GM19395 (cell line): ENCODE measurements around the gene FGFBP2.

ENCODE experiments used
- ATAC-seq: cut with Tn5 transposase; IDR thresholded peaks from one replicate; pipeline ENCODE4 v1.9.1; 2021; ENCODE audit warnings: mild to moderate bottlenecking, moderate library complexity; ENCODE audit not compliant: unreplicated experiment

Gene FGFBP2, protein sequence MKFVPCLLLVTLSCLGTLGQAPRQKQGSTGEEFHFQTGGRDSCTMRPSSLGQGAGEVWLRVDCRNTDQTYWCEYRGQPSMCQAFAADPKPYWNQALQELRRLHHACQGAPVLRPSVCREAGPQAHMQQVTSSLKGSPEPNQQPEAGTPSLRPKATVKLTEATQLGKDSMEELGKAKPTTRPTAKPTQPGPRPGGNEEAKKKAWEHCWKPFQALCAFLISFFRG

DNA sequence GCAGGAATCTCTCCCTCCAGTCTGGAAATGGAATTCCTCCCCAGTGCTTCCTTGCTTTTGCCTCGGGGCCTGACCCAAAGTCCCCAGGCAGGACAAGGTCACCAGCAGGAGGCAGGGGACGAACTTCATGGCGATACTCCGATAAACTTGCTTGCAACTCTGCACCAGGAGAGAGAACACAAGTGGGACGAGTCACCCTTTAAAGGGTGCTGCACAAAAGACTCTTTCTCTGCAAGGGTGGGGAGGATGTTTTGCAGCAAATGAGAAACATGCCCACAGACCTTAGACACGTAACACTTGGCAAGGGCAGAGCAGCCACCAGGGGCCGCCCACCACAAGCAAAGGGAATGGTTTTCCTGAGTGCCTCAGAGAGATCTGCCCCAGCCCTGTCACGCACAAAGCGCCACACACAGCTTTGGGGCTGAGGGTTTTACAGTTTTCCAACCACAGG lies at the start of gene FGFBP2:
Gene FGFBP2, minus strand, starts transcription at position 175 of the 451 bp plus-strand sequence. Its CDS starts 46 bp downstream, at position 129.
- ATAC-seq = peak; percentile 52

DNA sequence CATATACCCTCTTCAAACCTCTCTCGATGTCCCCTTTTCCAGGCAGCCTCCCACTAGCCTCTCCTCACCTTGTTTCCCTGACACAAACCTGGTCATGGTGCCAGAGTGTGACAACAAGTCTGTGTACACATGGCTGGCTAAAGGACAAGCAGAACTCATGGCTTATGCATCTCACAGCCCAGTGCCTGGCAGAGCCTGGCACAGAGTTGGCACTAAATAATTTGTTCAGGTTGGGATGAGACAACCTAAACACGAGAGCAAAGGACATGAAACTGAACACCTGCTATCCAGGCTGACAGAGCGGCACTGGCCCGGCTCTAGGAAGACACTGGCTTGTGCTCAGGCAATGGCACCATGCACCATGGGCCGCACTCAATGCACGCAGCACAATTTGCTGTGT lies 48.2 kb upstream of the FGFBP2 start:
- ATAC-seq = no peak

DNA sequence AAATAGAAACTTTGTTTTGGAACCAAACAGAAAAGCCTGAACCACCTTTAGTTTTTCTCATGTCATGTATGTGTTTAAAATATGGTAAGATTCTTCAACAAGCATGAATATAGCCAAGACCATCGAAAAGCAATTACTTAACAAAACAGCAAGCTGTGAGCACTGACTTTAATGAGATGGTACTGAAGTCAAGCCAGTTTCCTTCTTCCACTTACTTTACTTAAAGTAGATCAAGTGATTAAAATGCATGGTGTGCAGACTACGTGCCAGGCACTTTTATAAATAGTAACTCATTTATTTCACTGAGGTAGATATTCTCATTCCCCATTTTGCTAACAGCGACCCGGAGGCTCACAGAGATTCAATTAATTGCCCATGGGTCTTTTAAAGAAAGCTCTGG lies 46.2 kb upstream of the FGFBP2 start:
- ATAC-seq = no peak

DNA sequence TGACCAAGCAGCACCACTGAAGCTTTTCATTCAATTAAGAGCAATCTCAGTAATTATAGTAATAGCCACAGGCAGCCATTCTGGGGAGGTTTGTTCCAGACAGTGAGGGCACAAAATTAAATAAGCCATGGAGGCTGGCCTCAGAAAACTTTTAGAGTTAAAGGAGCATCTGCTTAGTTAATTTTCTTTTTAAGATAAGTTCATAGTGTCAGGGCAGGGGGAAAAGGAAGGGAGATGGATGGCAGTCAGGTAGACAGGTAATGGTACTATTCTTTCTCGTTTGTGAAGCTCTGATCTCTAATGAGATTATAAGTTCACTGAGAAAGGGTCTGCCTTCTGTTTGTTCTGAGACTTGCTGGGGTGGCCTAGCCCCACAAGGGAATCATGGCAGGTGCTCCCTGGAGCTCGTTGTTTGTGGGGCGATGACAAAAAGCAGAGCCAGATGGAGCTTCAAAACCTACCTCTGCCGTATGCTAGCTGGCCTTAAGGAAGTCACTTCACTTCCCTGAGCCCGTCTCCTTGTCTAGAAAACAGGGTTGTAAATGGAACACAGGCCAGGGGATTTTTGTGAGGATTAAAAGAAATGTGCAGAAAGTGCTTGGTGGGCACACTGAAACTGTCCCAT lies 44.6 kb upstream of the FGFBP2 start:
- ATAC-seq = no peak

DNA sequence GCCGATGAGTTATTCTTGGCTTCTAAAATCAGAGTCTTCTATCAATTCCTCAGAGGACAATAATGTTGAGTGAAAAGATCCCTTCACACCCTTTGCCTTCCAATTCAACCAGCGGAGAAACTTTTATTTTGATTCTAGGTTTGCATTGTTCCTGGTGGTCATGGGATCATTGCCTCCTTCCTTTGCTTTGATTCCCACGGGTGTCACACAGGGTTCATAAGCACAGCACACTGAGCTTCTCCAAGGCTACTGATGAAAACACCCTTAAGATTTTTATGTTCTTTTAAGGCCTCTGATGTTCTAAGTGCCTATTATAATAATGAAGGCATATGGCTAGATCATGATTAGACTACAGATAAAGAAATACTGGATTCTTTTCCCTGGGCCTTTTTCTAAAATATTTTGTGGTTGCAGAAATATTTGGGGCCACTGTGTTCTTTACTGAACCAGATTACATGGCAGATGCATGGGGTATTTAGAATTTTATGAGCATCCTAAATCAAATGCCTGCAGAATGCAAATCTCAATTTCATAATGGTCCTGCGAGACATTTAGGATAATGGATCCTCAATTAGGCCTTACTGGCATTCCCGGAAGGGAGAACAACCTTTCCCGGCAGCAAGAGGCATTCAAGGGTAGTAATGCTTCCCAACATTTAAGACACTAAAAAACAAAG lies 43.9 kb upstream of the FGFBP2 start:
- ATAC-seq = no peak

DNA sequence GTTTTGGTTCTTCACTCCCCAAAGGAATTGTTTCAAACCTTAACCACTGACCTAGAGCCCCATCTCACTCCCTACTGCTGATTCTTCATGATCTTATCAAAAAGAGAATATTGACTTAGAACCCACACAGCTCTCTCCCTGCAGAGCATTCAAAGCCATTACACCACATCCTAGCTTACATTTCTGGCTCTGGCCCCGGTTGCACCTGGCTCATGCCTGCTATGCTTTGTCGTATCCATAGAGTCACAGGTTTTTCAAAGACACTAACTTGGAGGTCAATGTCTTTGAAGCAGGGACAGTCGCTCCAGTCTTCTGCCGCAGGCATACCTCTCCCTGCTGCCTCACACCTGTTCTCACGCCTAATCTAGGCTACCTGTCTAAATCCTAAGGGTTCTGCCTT lies 42.7 kb upstream of the FGFBP2 start:
- no peak for ATAC-seq

DNA sequence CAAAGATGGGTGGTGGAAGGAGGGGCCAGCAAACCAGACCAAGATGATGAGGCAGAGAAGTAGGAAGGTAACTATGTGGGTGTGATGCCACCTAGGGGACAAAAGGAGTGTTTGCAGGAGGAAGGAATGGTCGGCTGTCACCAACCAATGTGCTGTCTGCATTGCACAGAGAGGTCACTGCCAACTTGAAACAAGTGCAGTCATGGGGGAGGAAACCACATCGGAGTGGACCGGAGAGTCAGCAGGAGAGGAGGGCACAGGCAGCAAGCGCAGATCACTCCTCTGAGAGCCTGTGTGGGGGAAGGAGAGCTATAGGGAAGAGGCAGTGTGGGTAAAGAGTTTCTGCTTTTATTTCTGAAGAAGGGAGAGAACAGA lies 38.5 kb upstream of the FGFBP2 start:
- ATAC-seq = peak; percentile 95

DNA sequence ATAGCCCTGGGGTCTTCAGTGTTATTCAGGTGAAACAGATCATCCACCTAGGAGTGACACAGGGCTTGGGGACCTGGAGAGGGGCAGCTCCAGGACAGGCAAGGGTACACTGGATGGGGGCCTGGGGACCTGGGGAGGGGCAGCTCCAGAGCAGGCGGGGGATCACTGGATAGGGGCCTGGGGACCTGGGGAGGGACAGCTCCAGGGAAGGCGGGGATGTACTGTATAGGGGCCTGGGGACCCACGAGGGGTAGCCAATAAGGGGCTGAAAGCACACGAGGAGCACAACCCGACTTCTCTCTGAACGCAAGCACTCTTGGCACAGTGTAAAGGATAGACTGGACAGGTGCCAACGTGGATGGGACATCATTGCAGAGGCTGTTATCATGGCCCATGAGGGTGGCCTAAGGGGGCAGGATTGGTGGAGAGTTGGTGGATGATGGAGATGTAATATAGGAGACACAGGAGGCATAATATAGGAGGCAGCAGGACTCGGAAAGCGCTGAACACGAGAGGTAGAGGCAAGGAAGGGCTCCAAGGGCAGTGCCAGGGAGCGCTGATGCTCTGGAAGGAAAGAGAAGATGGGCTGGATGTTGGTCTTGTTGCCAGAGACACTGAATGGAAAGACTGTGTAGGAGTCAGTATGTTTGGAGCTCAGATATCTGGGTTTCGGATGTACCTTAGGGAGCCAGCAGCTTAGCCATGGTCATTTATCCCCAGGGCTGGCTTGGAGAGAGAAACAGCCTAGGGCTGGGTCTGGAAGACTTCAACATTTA lies 37.9 kb upstream of the FGFBP2 start:
- peak; percentile 15 for ATAC-seq

DNA sequence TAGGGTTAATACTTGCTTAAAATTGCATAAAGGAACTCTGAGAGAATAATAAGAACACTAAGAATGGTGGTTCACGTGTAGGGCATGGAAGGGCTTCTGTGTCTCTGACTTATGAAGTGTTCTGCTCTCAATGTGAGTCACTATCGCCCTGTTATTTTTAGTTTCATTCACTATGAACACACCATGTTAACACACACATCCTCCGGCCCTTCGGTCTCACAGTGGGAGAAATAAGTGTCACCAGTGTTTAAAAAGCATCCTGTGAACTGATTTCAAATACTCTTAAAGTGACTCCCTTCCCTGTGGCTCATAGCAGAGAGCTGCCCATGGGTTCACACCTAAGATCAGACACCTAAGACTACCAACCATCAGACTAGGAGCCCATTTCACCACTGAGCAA lies 33.8 kb upstream of the FGFBP2 start:
- no peak for ATAC-seq

DNA sequence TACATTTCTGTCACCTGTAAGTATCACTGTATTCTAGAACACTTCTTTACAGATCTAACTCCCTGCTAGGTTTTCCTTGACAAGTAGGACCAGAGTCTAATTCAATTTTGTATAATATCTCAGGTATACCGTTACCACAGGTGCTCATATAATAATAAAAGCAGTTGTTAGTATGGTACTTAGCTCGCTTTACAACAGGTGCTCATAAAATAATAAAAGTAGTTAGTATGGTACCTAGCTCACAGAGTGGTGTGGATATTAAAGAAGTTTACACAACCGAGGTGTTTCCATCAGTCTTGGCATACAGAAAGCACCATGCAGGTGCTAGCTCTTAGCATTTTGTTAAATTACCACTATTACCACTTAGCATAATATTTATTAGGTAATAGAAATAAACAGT lies 32.9 kb upstream of the FGFBP2 start:
- ATAC-seq = no peak

DNA sequence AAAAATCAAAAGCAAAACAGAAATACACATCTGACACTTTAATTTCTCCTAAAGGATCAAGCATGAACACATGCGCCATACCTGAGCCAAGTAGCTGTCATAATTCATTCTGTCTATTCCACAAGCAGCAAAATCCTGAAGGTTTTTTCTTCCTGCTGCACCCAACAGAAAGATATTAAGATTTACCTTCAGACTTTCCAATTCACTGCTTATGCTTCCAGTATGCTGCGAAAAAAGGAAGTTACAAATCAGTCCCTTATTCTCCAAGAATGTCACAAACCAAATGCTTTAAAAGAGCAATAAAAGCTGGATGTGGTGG lies 29.2 kb upstream of the FGFBP2 start:
- ATAC-seq = no peak

DNA sequence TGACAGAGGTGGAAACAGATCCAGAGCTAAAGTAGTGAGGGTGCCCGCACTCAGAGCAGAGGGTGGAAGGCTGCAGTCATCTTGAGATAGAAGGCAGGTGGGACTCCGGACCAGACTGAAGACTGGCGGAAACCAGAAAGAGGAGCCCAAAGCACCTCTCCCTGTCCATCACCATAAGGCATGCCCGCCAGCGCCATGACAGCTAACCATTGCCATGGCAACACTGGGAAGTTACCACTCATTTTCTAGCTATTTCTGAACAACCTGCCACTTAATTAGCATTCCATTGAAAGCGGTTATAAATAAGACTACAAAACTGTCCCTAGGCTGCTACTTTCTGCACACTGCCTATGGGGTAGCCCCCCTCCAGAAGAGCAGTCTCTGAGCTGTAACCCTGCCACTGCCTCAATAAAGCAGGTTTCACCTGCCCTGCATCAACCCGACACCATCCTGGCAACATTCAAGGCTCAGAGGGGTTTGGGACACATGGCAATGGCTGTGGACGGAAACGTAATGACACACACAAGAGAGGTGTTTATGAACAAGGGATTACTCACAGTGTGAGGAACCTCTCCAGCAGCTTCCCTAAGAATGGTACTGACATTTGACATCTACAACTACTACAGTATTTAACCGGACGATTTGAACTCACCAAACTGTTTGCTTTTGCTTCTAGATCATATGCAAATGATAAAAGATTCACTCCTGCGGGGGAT lies 27.8 kb upstream of the FGFBP2 start:
- ATAC-seq = no peak

DNA sequence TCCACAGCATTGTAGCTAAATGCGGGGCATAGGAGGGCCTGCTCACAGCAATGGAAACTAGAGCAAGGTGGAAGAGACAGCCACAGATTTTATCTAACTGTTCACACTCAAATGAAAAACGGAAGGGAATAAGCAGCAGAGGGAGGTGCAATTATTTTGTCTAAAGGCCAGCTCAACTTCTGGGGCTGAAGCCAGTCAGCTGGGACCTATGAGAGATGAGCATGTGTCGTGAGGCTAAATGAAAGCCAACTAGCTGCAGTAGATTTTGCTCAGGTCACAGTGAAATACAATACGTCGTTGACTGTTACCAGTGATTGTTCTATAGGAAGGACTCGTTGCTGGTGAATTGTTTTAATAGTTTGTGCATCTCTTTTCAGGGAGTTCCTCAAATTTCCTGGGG lies 26.4 kb upstream of the FGFBP2 start:
- ATAC-seq = no peak

DNA sequence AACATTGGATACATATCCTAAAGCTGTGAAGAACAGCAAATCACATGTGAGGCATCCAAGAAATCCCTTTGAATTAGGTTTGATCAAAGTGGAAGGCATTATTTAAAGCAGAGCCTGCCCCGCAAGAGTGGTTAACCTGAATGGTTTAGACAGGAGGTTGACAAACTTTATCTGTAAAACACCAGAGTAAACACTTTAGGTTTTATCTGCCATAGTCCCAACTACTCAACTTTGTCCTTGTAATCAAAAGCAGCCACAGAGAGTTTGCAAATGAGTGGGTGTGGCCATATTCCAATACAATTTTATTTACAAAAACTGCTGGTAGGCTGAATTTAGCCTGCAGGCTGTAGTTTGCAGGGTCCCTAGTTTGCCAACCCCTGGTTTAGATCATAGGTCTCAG lies 25.2 kb upstream of the FGFBP2 start:
- no peak for ATAC-seq

DNA sequence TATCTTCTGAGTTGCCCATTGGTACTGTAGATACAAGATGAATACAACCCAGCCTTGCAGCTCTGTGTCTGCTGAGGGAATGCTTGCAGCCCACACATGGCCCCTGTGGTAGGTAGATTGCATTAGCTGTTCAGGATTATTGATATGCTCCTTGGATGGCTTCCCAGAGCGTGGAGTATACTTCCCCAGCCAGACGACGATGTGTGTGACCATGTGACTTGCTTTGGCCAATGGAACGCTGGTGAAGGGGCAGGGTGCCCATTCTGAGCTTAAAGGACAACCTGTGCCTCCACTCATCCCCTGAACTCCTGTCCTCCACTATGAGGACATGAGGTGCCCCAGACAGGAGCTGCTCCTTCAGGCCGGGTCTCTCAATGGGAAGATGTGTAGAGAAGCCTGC lies 23.9 kb upstream of the FGFBP2 start:
- ATAC-seq = no peak

DNA sequence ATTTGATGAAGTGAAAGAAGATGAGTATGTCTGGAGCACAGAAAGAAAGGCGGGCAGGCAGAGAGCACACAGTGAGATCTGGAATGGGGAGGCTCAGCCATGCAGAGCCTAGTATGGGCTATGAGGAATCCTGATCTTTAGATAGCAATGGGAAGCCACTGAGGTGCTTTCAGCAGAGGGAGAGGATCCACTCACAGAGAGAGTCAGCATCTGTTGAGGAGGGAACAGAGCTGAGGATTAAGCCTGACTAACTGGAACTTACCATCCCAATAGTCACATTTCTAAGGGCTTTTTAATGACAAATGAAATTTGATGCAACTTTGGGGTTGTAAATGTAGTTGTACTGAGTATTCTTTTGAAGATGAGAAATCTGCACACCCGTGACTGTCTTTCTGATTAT lies 20.6 kb upstream of the FGFBP2 start:
- ATAC-seq = no peak

DNA sequence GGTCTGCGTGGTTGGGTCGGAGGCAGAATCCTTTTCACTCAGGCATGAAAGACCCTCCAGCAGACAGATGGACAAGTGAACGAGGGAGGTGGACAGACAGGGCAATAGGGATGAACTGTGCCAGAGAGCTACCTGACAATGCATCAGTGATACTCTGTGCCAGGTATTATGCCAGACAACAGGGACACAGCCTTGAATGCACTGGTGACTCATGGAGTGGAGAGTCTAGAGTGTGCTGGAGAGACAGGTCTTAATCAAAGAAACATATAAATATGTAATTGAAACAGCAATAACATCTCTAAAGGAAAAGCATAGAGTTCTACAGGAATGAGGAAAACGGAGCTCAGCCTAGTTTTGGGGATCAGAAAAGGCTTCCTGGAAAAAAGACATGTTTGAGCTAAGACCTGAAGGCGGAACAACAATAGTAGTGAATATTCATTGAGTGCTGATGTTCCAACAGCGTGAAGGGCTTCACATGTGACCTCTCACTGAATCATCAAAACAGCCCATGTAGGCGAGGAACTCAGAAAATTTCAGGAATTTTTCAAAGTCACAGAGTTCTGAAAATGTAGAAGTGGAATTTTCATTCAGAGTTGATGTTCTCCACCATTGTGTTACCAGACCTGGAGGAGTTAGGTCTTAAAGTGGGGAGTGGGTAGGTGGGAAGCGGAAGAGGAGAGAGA lies 20.0 kb upstream of the FGFBP2 start:
- no peak for ATAC-seq

DNA sequence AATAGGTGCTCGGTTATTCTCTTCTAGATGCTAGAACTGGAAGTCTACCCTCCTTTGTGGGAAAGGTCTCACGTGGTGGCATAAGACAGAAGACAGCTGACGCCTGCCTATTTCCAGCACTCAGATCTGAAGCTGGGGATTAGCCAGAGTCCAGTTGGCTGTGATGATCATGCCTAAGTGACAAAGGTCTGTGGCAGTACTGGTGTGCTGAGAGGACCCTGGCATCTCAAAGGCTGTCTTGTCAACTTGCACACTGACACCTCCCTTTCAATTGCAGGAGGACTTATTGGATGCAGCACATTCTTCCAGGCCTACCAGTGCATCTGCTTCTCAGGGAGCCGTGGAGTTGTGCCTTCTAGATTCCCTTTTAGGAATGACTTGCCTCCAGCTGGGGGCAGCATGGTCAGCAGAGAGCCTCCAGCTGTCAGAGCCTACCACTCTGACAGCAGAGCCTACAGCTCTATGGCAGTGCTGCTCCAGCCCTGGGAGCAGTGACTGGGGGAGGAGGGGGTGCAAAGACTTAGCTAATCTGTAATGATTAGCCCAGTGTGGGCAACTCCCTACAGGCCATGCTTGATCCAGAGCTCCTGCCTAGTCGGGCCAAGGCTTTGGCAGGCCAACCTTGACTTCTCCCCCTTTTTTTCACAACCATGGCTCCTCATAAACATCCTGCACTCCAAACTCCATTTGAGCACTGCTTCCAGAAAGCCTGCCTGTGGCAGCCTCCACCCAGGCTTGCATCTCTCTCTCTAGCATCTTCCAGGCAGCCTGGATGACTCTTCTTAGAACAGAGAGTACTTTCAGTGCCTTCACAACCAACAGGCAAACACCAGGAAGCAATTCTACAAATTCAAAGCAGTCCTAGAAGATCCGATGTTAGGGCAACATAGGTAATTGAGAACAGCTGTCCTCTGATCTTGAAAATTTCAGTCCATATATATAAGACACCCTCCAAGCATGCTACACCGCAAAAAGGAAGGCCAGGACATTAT lies 13.8 kb upstream of the FGFBP2 start:
- ATAC-seq = no peak

DNA sequence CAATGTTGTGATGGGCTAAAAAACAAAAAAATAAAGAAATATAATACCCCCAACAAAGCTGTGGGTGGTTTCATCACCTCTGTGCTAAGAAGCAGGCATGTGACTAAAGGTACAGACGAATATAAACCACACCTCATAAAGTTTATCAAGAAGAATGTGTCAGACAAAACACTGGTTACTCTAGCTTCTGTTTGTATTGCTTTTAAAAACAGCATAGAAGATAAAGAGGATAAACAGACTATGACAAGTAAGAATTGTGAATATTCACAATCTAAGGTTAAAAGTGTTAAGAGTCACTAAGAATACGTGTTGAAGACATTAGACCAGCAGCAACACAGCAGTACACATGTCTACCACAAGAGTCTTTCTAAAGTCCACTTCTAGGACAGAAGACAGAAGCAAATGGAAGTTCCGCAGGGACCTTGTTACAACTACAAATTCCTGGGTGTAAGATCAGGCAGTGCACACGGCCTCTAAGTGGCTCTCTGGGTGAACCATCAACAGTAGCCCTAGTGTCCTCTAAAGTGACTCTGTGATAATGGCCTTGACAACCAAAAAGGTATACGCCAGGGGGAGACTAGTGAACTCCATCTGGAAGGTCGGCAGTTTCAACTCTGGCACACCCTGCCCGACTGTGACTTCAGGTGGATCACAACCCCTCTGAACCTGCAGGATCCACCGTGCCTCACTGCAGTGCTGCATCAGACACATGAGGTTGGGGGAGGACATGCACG lies 8.3 kb upstream of the FGFBP2 start:
- ATAC-seq = no peak
